Neural cell (in vitro differentiated cells): ENCODE results near the gene RFX7. TPM values are rescaled to one million over a fixed set of nuclear protein-coding genes. Genes with fewer than 3 reads are reported as not detected.

ENCODE experiments used
- H2AFZ ChIP-seq: fragments of 200-600, 300-800 bp; sonication (generic), shearing (Covaris generic); 2 replicates; pipeline ENCODE4 v1.6.0; 2014; ENCODE audit warnings: low read depth, mild to moderate bottlenecking, antibody characterized with exemption, low read length, moderate library complexity
- H3F3A ChIP-seq: fragments of 200-600 bp; shearing (Covaris generic); 2 replicates; pipeline ENCODE4 v1.6.1; 2016; ENCODE audit warnings: mild to moderate bottlenecking, moderate library complexity, mixed read lengths, antibody characterized with exemption, low read length; ENCODE audit not compliant: insufficient read depth, poor library complexity, severe bottlenecking
- H3K27ac ChIP-seq: fragments of 200-600, 300-800 bp; sonication (generic), shearing (Covaris generic); 2 replicates; pipeline ENCODE4 v1.5.1; 2014; ENCODE audit warnings: mild to moderate bottlenecking, low read length, moderate library complexity
- H3K27me3 ChIP-seq: fragments of 300-800, 200-600 bp; sonication (generic), shearing (Covaris generic); 2 replicates; pipeline ENCODE4 v1.6.0; 2014; ENCODE audit warnings: mild to moderate bottlenecking, low read depth, low read length, moderate library complexity; ENCODE audit not compliant: insufficient read depth
- H3K36me3 ChIP-seq: fragments of 300-800, 200-600 bp; sonication (generic), shearing (Covaris generic); 2 replicates; pipeline ENCODE4 v1.5.1; 2014; ENCODE audit warnings: mild to moderate bottlenecking, antibody characterized with exemption, low read length, moderate library complexity; ENCODE audit not compliant: insufficient read depth
- H3K4me2 ChIP-seq: fragments of 300-800, 200-600 bp; sonication (generic), shearing (Covaris generic); 2 replicates; pipeline ENCODE4 v1.6.0; 2014; ENCODE audit warnings: mild to moderate bottlenecking, low read length
- H3K4me3 ChIP-seq: fragments of 300-800, 200-600 bp; sonication (generic), shearing (Covaris generic); 2 replicates; pipeline ENCODE4 v1.5.1; 2014; ENCODE audit warnings: mild to moderate bottlenecking, low read length, moderate library complexity
- H3K79me2 ChIP-seq: fragments of 200-600 bp; shearing (Covaris generic); replicated peaks from 2 replicates; pipeline ENCODE4 v1.6.0; 2014; ENCODE audit warnings: mild to moderate bottlenecking, low read length, moderate library complexity; ENCODE audit not compliant: insufficient read depth
- H3K9ac ChIP-seq: fragments of 300-800, 200-600 bp; sonication (generic), shearing (Covaris generic); 2 replicates; pipeline ENCODE4 v1.6.1; 2016; ENCODE audit warnings: mild to moderate bottlenecking, low read length, mixed read lengths
- H3K9me2 ChIP-seq: fragments of 200-600 bp; shearing (Covaris generic); 2 replicates; pipeline ENCODE4 v1.6.1; 2016; ENCODE audit warnings: mild to moderate bottlenecking, low read length, mixed read lengths; ENCODE audit not compliant: insufficient read depth
- H3K9me3 ChIP-seq: fragments of 200-600, 300-800 bp; sonication (generic), shearing (Covaris generic); 2 replicates; pipeline ENCODE4 v1.6.1; 2016; ENCODE audit warnings: mild to moderate bottlenecking, mixed run types, low read length, moderate library complexity, mixed read lengths
- H4K20me1 ChIP-seq: fragments of 200-600 bp; shearing (Covaris generic); 2 replicates; pipeline ENCODE4 v1.6.1; 2016; ENCODE audit warnings: mild to moderate bottlenecking, mixed run types; ENCODE audit not compliant: insufficient read depth
- EP300 ChIP-seq: fragments of 450-650 bp; conservative IDR thresholded peaks from 2 replicates; pipeline ENCODE4 v1.6.1; 2014; ENCODE audit warnings: antibody characterized with exemption, mild to moderate bottlenecking, moderate library complexity; ENCODE audit not compliant: poor library complexity, severe bottlenecking
- EZH2 ChIP-seq: fragments of 200-600, 300-800 bp; shearing (Covaris generic), sonication (generic); IDR thresholded peaks from 2 replicates; pipeline ENCODE4 v1.6.1; 2014; ENCODE audit warnings: antibody characterized with exemption, low read length, borderline replicate concordance, mild to moderate bottlenecking; ENCODE audit not compliant: insufficient read depth, poor library complexity, severe bottlenecking
- POLR2AphosphoS5 ChIP-seq: IDR thresholded peaks from 2 replicates; pipeline ENCODE4 v1.6.1; 2012
- RAD21 ChIP-seq: fragments of 450-650 bp; conservative IDR thresholded peaks from 2 replicates; pipeline ENCODE4 v1.6.1; 2014; ENCODE audit warnings: antibody characterized with exemption, mild to moderate bottlenecking, moderate library complexity
- SMC3 ChIP-seq: fragments of 450-650 bp; conservative IDR thresholded peaks from 2 replicates; pipeline ENCODE4 v1.6.1; 2014; ENCODE audit warnings: antibody characterized with exemption, mild to moderate bottlenecking, moderate library complexity; ENCODE audit not compliant: poor library complexity
- TAF1 ChIP-seq: IDR thresholded peaks from 2 replicates; pipeline ENCODE4 v1.6.1; 2012; ENCODE audit warnings: low read depth
- polyA plus RNA-seq: library from polyadenylated mRNA; depleted of rRNA; stranded (reverse); fragments of >200 nt; gene quantifications from 2 replicates; pipeline ENCODE4 v1.2.3, GENCODE V29; 2014
- TF ChIP-seq, protein P1 (sequence below): fragments of 450-650 bp; IDR thresholded peaks from 2 replicates; pipeline ENCODE4 v1.5.1; 2014; ENCODE audit warnings: antibody characterized with exemption, mild to moderate bottlenecking, moderate library complexity; ENCODE audit not compliant: poor library complexity, severe bottlenecking
- TF ChIP-seq, protein P2 (sequence below): IDR thresholded peaks from 2 replicates; pipeline ENCODE4 v1.6.1; 2012; ENCODE audit warnings: borderline replicate concordance

The RFX7 gene
- polyA plus RNA-seq, 1 donor from 2014 or later = 12.9 TPM

DNA sequence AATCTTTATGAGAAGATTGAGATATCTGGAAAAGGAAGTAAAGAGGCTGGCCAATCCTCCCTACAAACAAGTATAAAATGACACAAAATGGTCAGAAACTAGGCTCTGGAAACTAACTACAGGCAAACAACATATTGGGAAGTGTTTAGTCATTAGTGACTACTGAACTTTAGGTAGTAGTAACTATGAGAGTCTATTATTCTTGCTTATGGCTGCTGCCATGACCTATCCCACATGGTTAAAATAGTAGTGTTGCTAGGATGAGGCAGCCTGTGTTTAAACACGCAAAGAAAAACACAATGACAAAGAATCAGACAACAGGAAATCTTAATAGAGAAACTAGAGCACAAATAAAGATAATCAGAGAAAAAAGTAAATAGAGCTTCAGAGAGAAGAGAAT lies 67.9 kb downstream of the RFX7 start:
- H3K9ac ChIP-seq = no peak overlapping the region
- H4K20me1 ChIP-seq = no peaks in the 10 kb centered on the region
- no peaks in the 10 kb centered on the region for H3F3A ChIP-seq
- H3K27me3 ChIP-seq = no peaks in the 10 kb centered on the region
- peaks cover 37% of the 10 kb centered on the region for H3K79me2 ChIP-seq
- no peak overlapping the region for H3K27ac ChIP-seq
- TF ChIP-seq EP300 (no peak), SMC3 (no peak), RAD21 (no peak), TAF1 (no peak), EZH2 (no peak)
- TF ChIP-seq, protein P1, sequence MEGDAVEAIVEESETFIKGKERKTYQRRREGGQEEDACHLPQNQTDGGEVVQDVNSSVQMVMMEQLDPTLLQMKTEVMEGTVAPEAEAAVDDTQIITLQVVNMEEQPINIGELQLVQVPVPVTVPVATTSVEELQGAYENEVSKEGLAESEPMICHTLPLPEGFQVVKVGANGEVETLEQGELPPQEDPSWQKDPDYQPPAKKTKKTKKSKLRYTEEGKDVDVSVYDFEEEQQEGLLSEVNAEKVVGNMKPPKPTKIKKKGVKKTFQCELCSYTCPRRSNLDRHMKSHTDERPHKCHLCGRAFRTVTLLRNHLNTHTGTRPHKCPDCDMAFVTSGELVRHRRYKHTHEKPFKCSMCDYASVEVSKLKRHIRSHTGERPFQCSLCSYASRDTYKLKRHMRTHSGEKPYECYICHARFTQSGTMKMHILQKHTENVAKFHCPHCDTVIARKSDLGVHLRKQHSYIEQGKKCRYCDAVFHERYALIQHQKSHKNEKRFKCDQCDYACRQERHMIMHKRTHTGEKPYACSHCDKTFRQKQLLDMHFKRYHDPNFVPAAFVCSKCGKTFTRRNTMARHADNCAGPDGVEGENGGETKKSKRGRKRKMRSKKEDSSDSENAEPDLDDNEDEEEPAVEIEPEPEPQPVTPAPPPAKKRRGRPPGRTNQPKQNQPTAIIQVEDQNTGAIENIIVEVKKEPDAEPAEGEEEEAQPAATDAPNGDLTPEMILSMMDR = no peak
- no peak overlapping the region for H3K4me3 ChIP-seq
- H2AFZ ChIP-seq = no peak overlapping the region
- H3K9me3 ChIP-seq = no peaks in the 10 kb centered on the region
- H3K4me2 ChIP-seq = no peak overlapping the region
- no peaks in the 10 kb centered on the region for H3K9me2 ChIP-seq
- peaks cover 6% of the 10 kb centered on the region for H3K36me3 ChIP-seq

DNA sequence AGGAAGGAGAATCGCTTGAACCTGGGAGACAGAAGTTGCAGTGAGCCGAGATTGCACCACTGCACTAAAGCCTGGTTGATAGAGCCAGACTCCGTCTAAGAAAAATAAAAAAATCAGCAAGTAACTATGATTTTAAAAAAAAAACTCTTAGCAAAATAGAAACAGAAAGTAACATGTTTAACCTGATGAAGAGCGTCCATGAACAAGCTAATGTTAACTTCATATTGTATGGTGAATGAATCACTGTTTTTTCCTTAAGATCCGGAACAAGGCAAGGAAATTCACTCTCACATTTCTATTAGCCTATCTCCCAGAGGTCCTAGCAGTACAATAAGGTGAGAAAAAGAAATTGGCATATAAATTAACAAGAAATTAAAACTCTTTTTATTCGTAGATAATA lies 69.0 kb downstream of the RFX7 start:
- Histone ChIP-seq H3K36me3 (peaks cover 15% of the 10 kb centered on the region), H3K27me3 (no peaks in the 10 kb centered on the region), H3K27ac (no peak overlapping the region), H3K4me3 (no peak overlapping the region), H4K20me1 (no peaks in the 10 kb centered on the region), H3K79me2 (peaks cover 39% of the 10 kb centered on the region), H3F3A (no peaks in the 10 kb centered on the region), H3K4me2 (no peak overlapping the region), H2AFZ (no peak overlapping the region), H3K9ac (no peak overlapping the region), H3K9me2 (no peaks in the 10 kb centered on the region), H3K9me3 (no peaks in the 10 kb centered on the region)
- TF ChIP-seq EP300 (no peak), RAD21 (no peak), POLR2AphosphoS5 (no peak)
- TF ChIP-seq, protein P2, sequence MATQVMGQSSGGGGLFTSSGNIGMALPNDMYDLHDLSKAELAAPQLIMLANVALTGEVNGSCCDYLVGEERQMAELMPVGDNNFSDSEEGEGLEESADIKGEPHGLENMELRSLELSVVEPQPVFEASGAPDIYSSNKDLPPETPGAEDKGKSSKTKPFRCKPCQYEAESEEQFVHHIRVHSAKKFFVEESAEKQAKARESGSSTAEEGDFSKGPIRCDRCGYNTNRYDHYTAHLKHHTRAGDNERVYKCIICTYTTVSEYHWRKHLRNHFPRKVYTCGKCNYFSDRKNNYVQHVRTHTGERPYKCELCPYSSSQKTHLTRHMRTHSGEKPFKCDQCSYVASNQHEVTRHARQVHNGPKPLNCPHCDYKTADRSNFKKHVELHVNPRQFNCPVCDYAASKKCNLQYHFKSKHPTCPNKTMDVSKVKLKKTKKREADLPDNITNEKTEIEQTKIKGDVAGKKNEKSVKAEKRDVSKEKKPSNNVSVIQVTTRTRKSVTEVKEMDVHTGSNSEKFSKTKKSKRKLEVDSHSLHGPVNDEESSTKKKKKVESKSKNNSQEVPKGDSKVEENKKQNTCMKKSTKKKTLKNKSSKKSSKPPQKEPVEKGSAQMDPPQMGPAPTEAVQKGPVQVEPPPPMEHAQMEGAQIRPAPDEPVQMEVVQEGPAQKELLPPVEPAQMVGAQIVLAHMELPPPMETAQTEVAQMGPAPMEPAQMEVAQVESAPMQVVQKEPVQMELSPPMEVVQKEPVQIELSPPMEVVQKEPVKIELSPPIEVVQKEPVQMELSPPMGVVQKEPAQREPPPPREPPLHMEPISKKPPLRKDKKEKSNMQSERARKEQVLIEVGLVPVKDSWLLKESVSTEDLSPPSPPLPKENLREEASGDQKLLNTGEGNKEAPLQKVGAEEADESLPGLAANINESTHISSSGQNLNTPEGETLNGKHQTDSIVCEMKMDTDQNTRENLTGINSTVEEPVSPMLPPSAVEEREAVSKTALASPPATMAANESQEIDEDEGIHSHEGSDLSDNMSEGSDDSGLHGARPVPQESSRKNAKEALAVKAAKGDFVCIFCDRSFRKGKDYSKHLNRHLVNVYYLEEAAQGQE = no peak
- TF ChIP-seq, protein P1 = no peak
